SJSA1 (cell line): ENCODE data around the gene VSIG10L. TPM values are rescaled to one million over a fixed set of nuclear protein-coding genes. Genes with fewer than 3 reads are reported as not detected.

Experiments used
- DNase-seq, 2 experiments: peaks; one replicate each; pipeline ENCODE4 v3.0.0-alpha.2; 2015 to 2020; ENCODE audit warnings: low spot score in 2 of 2, low read depth in 1 of 2
- H3K27ac ChIP-seq: fragments of 250-450 bp; sonication (Bioruptor Pico); 2 replicates; pipeline ENCODE4 v1.5.1; 2020; ENCODE audit warnings: mild to moderate bottlenecking, moderate library complexity
- H3K27me3 ChIP-seq: fragments of 250-450 bp; sonication (Bioruptor Pico); replicated peaks from 2 replicates; pipeline ENCODE4 v1.5.1; 2020; ENCODE audit warnings: mild to moderate bottlenecking, moderate library complexity
- H3K36me3 ChIP-seq: fragments of 250-450 bp; sonication (Bioruptor Pico); 2 replicates; pipeline ENCODE4 v1.5.1; 2020; ENCODE audit warnings: mild to moderate bottlenecking
- H3K4me1 ChIP-seq: fragments of 250-450 bp; sonication (Bioruptor Pico); replicated peaks from 2 replicates; pipeline ENCODE4 v1.6.1; 2021; ENCODE audit warnings: mild to moderate bottlenecking
- H3K4me3 ChIP-seq: fragments of 250-450 bp; sonication (Bioruptor Pico); 2 replicates; pipeline ENCODE4 v1.5.1; 2020; ENCODE audit warnings: mild to moderate bottlenecking
- H3K9me3 ChIP-seq: fragments of 250-450 bp; sonication (Bioruptor Pico); replicated peaks from 2 replicates; pipeline ENCODE4 v1.5.1; 2020; ENCODE audit warnings: mild to moderate bottlenecking
- total RNA-seq: library from RNA; depleted of rRNA; stranded (reverse); fragments of >200 nt; shearing (Covaris generic); gene quantifications from 2 replicates; pipeline ENCODE4 v1.2.3, GENCODE V29; 2014

The VSIG10L gene
- total RNA-seq, 1 experiment from 2014 or later, result 0.08 TPM

GRCh38 chr19:51356159-51356801, 14.3 kb upstream of the VSIG10L start:
- Histone ChIP-seq H3K4me3 (no peak overlapping the region), H3K9me3 (no peaks in the 10 kb centered on the region), H3K27me3 (no peaks in the 10 kb centered on the region), H3K27ac (no peak overlapping the region), H3K4me1 (peaks cover 12% of the 10 kb centered on the region), H3K36me3 (peaks cover 4% of the 10 kb centered on the region)
- no peak for DNase-seq

GRCh38 chr19:51354742-51355148, 12.8 kb upstream of the VSIG10L start:
- no peak overlapping the region for H3K4me3 ChIP-seq
- no peaks in the 10 kb centered on the region for H3K27me3 ChIP-seq
- H3K36me3 ChIP-seq, result peaks cover 18% of the 10 kb centered on the region
- peaks cover 22% of the 10 kb centered on the region for H3K4me1 ChIP-seq
- H3K27ac ChIP-seq, result peak overlapping the region; percentile 43; the same call in 1 of the 2 replicates
- no peaks in the 10 kb centered on the region for H3K9me3 ChIP-seq
- DNase-seq, result peak; percentile 67 to 69

DNA sequence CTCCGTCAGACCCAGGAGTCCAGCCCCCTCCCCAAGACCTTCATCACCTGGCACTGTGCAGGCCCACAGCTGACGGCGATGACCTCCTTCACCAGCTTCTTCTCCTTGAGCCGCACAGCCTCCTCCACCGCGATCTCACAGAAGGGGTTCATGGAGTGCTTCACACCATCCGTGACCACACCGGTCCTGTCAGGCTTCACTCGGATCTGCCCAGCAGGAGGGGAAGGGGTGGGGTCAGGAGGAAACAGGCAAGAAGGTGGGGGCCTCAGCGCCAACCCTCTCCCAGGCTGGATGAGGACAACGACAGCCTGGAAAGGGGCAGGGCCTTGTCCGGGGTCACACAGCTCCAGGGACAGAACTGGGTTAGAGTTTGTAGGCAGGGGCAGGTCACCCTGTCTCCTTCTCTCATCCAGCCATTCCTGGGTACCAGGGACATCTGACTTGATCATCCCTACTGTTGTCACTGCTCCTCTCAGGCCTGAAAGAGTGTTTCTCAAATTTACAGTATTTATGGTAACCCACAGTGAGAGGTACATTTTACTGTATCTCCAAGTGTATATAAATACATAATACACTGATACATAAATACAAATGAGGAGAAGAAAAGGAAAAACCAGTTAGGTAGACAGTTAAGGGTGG, 12.3 kb upstream of the VSIG10L start:
- no peaks in the 10 kb centered on the region for H3K9me3 ChIP-seq
- peaks cover 18% of the 10 kb centered on the region for H3K36me3 ChIP-seq
- no peaks in the 10 kb centered on the region for H3K27me3 ChIP-seq
- peak overlapping the region; percentile 43 for H3K27ac ChIP-seq
- H3K4me1 ChIP-seq, result peaks cover 22% of the 10 kb centered on the region
- H3K4me3 ChIP-seq, result no peak overlapping the region
- no peak for DNase-seq

- Histone ChIP-seq H3K9me3 (no peaks in the 10 kb centered on the region), H3K4me3 (no peak overlapping the region), H3K4me1 (peaks cover 22% of the 10 kb centered on the region), H3K27me3 (no peaks in the 10 kb centered on the region), H3K27ac (no peak overlapping the region), H3K36me3 (peaks cover 18% of the 10 kb centered on the region)
- no peak for DNase-seq
These were observed 10.9 kb upstream of the VSIG10L start for GRCh38 chr19:51352783-51353360.

- Histone ChIP-seq H3K27ac (peak overlapping the region; percentile 22; the same call in 1 of the 2 replicates), H3K36me3 (peaks cover 18% of the 10 kb centered on the region), H3K27me3 (no peaks in the 10 kb centered on the region)
These were observed 9.5 kb upstream of the VSIG10L start for GRCh38 chr19:51351266-51351990.

GRCh38 chr19:51347209-51347928, 5.4 kb upstream of the VSIG10L start:
- H3K4me3 ChIP-seq, result no peak overlapping the region

More at GRCh38 chr19:51351266-51351990, 9.5 kb upstream of the VSIG10L start:
- DNase-seq, result no peak
- Histone ChIP-seq H3K4me1 (peaks cover 22% of the 10 kb centered on the region), H3K9me3 (no peaks in the 10 kb centered on the region), H3K4me3 (no peak overlapping the region)

GRCh38 chr19:51346742-51347141, 4.8 kb upstream of the VSIG10L start:
- no peaks in the 10 kb centered on the region for H3K9me3 ChIP-seq
- peaks cover 9% of the 10 kb centered on the region for H3K4me1 ChIP-seq
- H3K36me3 ChIP-seq, result peaks cover 16% of the 10 kb centered on the region
- no peak for DNase-seq
- H3K27ac ChIP-seq, result no peak overlapping the region
- no peaks in the 10 kb centered on the region for H3K27me3 ChIP-seq
- H3K4me3 ChIP-seq, result no peak overlapping the region

More at GRCh38 chr19:51347209-51347928, 5.4 kb upstream of the VSIG10L start:
- no peak overlapping the region for H3K27ac ChIP-seq
- H3K27me3 ChIP-seq, result no peaks in the 10 kb centered on the region
- peaks cover 9% of the 10 kb centered on the region for H3K4me1 ChIP-seq
- no peak for DNase-seq
- H3K36me3 ChIP-seq, result peaks cover 16% of the 10 kb centered on the region
- no peaks in the 10 kb centered on the region for H3K9me3 ChIP-seq

GRCh38 chr19:51345076-51345620, 3.2 kb upstream of the VSIG10L start:
- peaks cover 5% of the 10 kb centered on the region; the same call in 1 of the 2 replicates for H3K27me3 ChIP-seq
- no peak for DNase-seq
- peaks cover 4% of the 10 kb centered on the region for H3K4me1 ChIP-seq
- no peaks in the 10 kb centered on the region for H3K9me3 ChIP-seq
- no peak overlapping the region for H3K27ac ChIP-seq
- H3K36me3 ChIP-seq, result peaks cover 5% of the 10 kb centered on the region
- no peak overlapping the region for H3K4me3 ChIP-seq

DNA sequence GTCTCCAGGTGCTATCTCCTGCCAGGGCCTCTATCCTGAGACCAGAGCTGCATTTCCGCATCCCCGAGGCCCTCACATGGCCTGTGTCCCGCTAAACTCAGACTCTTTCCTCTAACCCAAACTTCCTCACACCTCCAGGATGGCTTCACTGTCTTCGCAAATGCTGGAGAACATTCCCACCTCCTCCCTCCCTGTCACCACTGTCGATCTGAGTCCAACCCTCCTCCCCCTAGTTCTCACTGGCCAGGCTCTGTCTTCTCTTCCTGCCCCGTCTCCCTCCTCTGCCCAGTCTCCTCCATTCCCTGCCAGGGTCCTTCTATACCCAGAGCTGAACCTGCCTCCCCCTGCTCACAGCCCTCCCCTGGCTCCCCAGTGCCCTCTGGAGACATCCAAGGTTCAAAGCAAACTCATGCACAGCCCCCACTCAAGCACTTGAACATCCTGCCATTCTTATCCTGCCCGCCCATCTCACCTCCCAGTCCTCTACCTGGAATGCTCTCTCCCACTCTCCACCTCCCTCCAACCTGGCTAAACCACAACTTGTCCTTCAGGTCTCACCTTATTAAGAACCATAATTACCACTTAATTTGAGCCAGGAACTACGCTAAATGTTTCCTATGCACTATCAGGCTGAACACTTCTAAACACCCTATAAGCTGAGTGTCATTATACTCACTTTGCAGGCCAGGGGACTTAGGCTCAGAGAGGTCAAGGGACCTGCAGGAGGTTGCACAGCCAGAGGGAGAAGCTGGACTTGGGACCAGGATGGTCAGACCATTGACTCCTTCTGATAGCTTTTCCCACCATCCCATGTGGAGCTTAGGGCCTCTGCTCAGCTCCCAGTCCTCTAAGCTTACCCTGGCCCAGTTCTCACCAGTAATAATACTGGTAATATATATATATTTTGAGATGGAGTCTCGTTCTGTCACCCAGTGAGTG, 961 bp upstream of the VSIG10L start:
- Histone ChIP-seq H3K4me1 (peaks cover 19% of the 10 kb centered on the region), H3K27ac (no peak overlapping the region), H3K27me3 (peaks cover 8% of the 10 kb centered on the region; the same call in 1 of the 2 replicates), H3K4me3 (no peak overlapping the region), H3K36me3 (peaks cover 3% of the 10 kb centered on the region; the same call in 1 of the 2 replicates), H3K9me3 (no peaks in the 10 kb centered on the region)
- no peak for DNase-seq

- H3K9me3 ChIP-seq, result no peaks in the 10 kb centered on the region
- 0 out of 2 replicates have a peak, but pooled peaks cover 3% of the 10 kb centered on the region for H3K36me3 ChIP-seq
- no peak for DNase-seq
- no peak overlapping the region for H3K27ac ChIP-seq
- H3K27me3 ChIP-seq, result peaks cover 8% of the 10 kb centered on the region; the same call in 1 of the 2 replicates
- no peak overlapping the region for H3K4me3 ChIP-seq
- H3K4me1 ChIP-seq, result peaks cover 19% of the 10 kb centered on the region
These were observed 873 bp downstream of the VSIG10L start for GRCh38 chr19:51341066-51341465.

DNA sequence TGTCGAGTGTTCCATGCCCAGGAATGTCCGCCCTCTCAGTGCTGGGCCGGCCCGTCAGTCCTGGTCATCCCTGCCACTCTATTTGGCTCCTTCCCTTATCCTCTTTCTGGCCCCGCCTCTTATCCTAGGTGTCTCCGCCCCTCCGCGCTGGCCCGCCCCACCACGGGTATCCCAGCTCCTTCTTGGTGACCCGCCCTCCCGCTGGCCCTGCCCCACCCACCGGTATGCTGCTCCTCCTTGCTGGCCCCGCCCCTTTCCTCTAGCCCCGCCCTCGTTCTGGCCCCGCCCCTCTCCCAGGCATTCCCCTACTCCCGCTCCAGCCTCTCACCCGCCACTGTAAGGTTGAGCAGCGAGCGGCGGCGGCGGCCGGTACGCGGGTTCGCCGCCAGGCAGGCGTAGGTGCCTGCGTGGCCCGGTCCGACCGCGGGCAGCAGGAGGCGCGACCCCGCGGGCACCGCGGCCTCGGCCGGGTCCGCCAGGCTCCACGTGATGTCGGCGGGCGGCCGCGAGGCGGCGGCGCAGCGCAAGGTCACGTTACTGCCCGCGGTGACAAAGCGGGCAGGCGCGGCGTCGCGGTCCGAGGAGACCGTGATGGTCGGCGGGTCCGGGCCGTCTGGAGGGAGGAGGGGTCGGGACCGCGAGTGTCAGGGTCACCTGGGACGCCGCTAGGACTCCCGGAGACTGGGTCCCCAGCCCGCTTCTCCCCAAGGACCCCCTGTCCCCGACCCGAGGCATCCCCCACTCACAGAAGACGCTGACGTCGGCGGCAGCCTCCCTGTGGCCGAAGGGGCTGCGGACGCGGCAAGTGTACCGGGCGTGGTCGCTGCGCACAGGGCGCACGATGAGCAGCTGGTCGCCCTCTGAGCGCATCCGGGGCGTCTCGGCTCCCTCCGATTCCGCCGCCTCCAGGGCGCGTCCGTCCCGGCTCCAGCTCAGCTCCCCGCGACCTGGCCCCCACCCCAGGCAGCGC, 2.0 kb downstream of the VSIG10L start:
- Histone ChIP-seq H3K36me3 (0 out of 2 replicates have a peak, but pooled peaks cover 3% of the 10 kb centered on the region), H3K27me3 (peaks cover 8% of the 10 kb centered on the region; the same call in 1 of the 2 replicates), H3K9me3 (no peaks in the 10 kb centered on the region), H3K4me1 (peaks cover 19% of the 10 kb centered on the region), H3K27ac (no peak overlapping the region), H3K4me3 (peak overlapping the region; percentile 48)
- peak; percentile 84 to 99 for DNase-seq
